IMR-90 (cell line): Measurements from ENCODE around the gene CREB1. TPM values are rescaled to one million over a fixed set of nuclear protein-coding genes. Genes with fewer than 3 reads are reported as not detected.

ENCODE experiments used
- ATAC-seq: fragments of 200-7000 bp; cut with Tn5 transposase; 2 replicates; pipeline ENCODE4 v1.9.1; 2020; ENCODE audit warnings: low read depth, mild to moderate bottlenecking, moderate library complexity
- BruUV-seq: library from RNA; stranded (reverse); fragments of 400-500 nt; replicated peaks from 2 replicates; lab custom pipeline; 2021; lab: Mats Ljungman, UMichigan
- CTCF ChIA-PET: fragments of 300-600 bp; formaldehyde crosslinking; extraction: SDS; loops from one replicate; lab custom pipeline; 2021; ENCODE audit warnings: antibody characterized with exemption; lab: Yijun Ruan, JAX
- POLR2A ChIA-PET: fragments of 300-600 bp; sonication (Branson Sonifier 250); formaldehyde crosslinking; loops from one replicate; lab custom pipeline; 2022; ENCODE audit warnings: antibody characterized with exemption; ENCODE audit not compliant: unreplicated experiment; lab: Charles Lee
- DNase-seq: peaks from one replicate; pipeline ENCODE4 v3.0.0; 2013
- H2AFZ ChIP-seq: replicated peaks from 2 replicates; pipeline ENCODE3; 2013; ENCODE audit warnings: low read length, mild to moderate bottlenecking; ENCODE audit not compliant: poor library complexity
- H2AK5ac ChIP-seq: 2 replicates; pipeline ENCODE4 v1.6.1; 2013; ENCODE audit warnings: low read depth, low read length, inconsistent platforms
- H2AK9ac ChIP-seq: replicated peaks from 2 replicates; pipeline ENCODE3; 2013; ENCODE audit warnings: mild to moderate bottlenecking, low read depth, low read length, moderate library complexity; ENCODE audit not compliant: poor library complexity
- H2BK120ac ChIP-seq: 2 replicates; pipeline ENCODE4 v1.6.1; 2013; ENCODE audit warnings: low read depth, low read length, inconsistent platforms
- H2BK15ac ChIP-seq: 3 replicates; pipeline ENCODE4 v1.6.1; 2013; ENCODE audit warnings: low read depth, low read length, inconsistent platforms
- H2BK20ac ChIP-seq: 2 replicates; pipeline ENCODE4 v1.6.1; 2013; ENCODE audit warnings: low read depth, mild to moderate bottlenecking, inconsistent platforms, low read length, moderate library complexity
- H2BK5ac ChIP-seq: 2 replicates; pipeline ENCODE4 v1.6.1; 2013; ENCODE audit warnings: mild to moderate bottlenecking, low read depth, low read length, inconsistent platforms; ENCODE audit not compliant: poor library complexity, severe bottlenecking
- H3K14ac ChIP-seq: replicated peaks from 2 replicates; pipeline ENCODE4 v1.6.1; 2013; ENCODE audit warnings: low read depth, low read length, inconsistent platforms
- H3K18ac ChIP-seq: 2 replicates; pipeline ENCODE4 v1.6.1; 2013; ENCODE audit warnings: low read depth, low read length, control low read depth
- H3K23ac ChIP-seq: 2 replicates; pipeline ENCODE4 v1.6.1; 2013; ENCODE audit warnings: low read depth, low read length, inconsistent platforms
- H3K27ac ChIP-seq: 2 replicates; pipeline ENCODE4 v1.5.1; 2013; ENCODE audit warnings: mild to moderate bottlenecking, control low read depth, low read length; ENCODE audit not compliant: insufficient read depth
- H3K27me3 ChIP-seq: 2 replicates; pipeline ENCODE4 v1.6.1; 2013; ENCODE audit warnings: low read length; ENCODE audit not compliant: control insufficient read depth, insufficient read depth
- H3K36me3 ChIP-seq: 2 replicates; pipeline ENCODE4 v1.6.1; 2013; ENCODE audit warnings: low read length, mixed read lengths; ENCODE audit not compliant: control insufficient read depth, insufficient read depth
- H3K4ac ChIP-seq: 2 replicates; pipeline ENCODE4 v1.6.1; 2013; ENCODE audit warnings: low read depth, low read length, inconsistent platforms
- H3K4me1 ChIP-seq: 2 replicates; pipeline ENCODE4 v1.6.1; 2013; ENCODE audit warnings: low read length, mixed read lengths; ENCODE audit not compliant: control insufficient read depth, insufficient read depth
- H3K4me2 ChIP-seq: 2 replicates; pipeline ENCODE4 v1.6.1; 2013; ENCODE audit warnings: low read depth, mild to moderate bottlenecking, control low read depth, low read length, moderate library complexity
- H3K4me3 ChIP-seq: 2 replicates; pipeline ENCODE4 v1.5.1; 2013; ENCODE audit warnings: low read depth, mild to moderate bottlenecking, control low read depth, low read length, moderate library complexity; ENCODE audit not compliant: insufficient read depth
- H3K56ac ChIP-seq: 2 replicates; pipeline ENCODE4 v1.6.1; 2013; ENCODE audit warnings: low read length, inconsistent platforms; ENCODE audit not compliant: insufficient read depth; ENCODE audit errors: extremely low read depth
- H3K79me1 ChIP-seq, 2 experiments: 2 replicates each; pipeline ENCODE4 v1.6.1; 2013; ENCODE audit warnings: low read length in 2 of 2, inconsistent platforms in 1 of 2, low read depth in 1 of 2
- H3K9ac ChIP-seq: 2 replicates; pipeline ENCODE4 v1.6.1; 2013; ENCODE audit warnings: low read depth, low read length, control low read depth
- H3K9me1 ChIP-seq: 2 replicates; pipeline ENCODE4 v1.6.1; 2013; ENCODE audit warnings: low read length, inconsistent platforms; ENCODE audit not compliant: insufficient read depth
- H3K9me3 ChIP-seq: 2 replicates; pipeline ENCODE4 v1.6.1; 2013; ENCODE audit warnings: low read length; ENCODE audit not compliant: control insufficient read depth, insufficient read depth
- H4K20me1 ChIP-seq: 2 replicates; pipeline ENCODE4 v1.6.1; 2013; ENCODE audit warnings: low read length, inconsistent platforms; ENCODE audit not compliant: insufficient read depth
- H4K5ac ChIP-seq: 2 replicates; pipeline ENCODE4 v1.6.1; 2013; ENCODE audit warnings: mild to moderate bottlenecking, low read depth, low read length, control low read depth
- H4K8ac ChIP-seq, 2 experiments: 2 replicates each; pipeline ENCODE4 v1.6.1; 2013; ENCODE audit warnings: low read depth in 2 of 2, low read length in 2 of 2, control low read depth in 1 of 2, inconsistent platforms in 1 of 2
- H4K91ac ChIP-seq: 2 replicates; pipeline ENCODE4 v1.6.1; 2013; ENCODE audit warnings: low read depth, low read length, inconsistent platforms; ENCODE audit not compliant: insufficient read depth
- BHLHE40 ChIP-seq: fragments of 150-350 bp; IDR thresholded peaks from 2 replicates; pipeline ENCODE4 v1.6.1; 2016; ENCODE audit warnings: mild to moderate bottlenecking, low read depth, low read length
- CEBPB ChIP-seq: IDR thresholded peaks from 2 replicates; pipeline ENCODE4 v1.6.1; 2012; ENCODE audit warnings: low read depth, low read length, improper control_type of control experiment
- CHD1 ChIP-seq: IDR thresholded peaks from 2 replicates; pipeline ENCODE4 v1.6.1; 2012; ENCODE audit warnings: low read depth, low read length, improper control_type of control experiment
- CTCF ChIP-seq: conservative IDR thresholded peaks from 2 replicates; pipeline ENCODE4 v1.5.1; 2012; ENCODE audit warnings: mild to moderate bottlenecking, low read depth, low read length, improper control_type of control experiment
- ELK1 ChIP-seq: fragments of 150-350 bp; IDR thresholded peaks from 2 replicates; pipeline ENCODE4 v1.6.1; 2016; ENCODE audit warnings: low read depth, mild to moderate bottlenecking, low read length, moderate library complexity, borderline replicate concordance
- FOS ChIP-seq: fragments of 150-350 bp; IDR thresholded peaks from 2 replicates; pipeline ENCODE4 v1.6.1; 2016; ENCODE audit warnings: low read depth, low read length
- MAFK ChIP-seq: IDR thresholded peaks from 2 replicates; pipeline ENCODE4 v1.6.1; 2012; ENCODE audit warnings: low read depth, low read length, improper control_type of control experiment
- MAZ ChIP-seq: IDR thresholded peaks from 2 replicates; pipeline ENCODE4 v1.6.1; 2012; ENCODE audit warnings: low read depth, mild to moderate bottlenecking, low read length, improper control_type of control experiment, moderate library complexity, borderline replicate concordance
- MXI1 ChIP-seq: IDR thresholded peaks from 2 replicates; pipeline ENCODE4 v1.6.1; 2012; ENCODE audit warnings: low read depth, mild to moderate bottlenecking, low read length, moderate library complexity, borderline replicate concordance
- NFE2L2 ChIP-seq: fragments of 150-350 bp; IDR thresholded peaks from 2 replicates; pipeline ENCODE4 v1.6.1; 2016; ENCODE audit warnings: low read depth, mild to moderate bottlenecking, low read length
- POLR2A ChIP-seq: IDR thresholded peaks from 2 replicates; pipeline ENCODE4 v1.6.1; 2012; ENCODE audit warnings: mild to moderate bottlenecking, low read depth, low read length
- RAD21 ChIP-seq: IDR thresholded peaks from 2 replicates; pipeline ENCODE4 v1.6.1; 2012; ENCODE audit warnings: low read length, improper control_type of control experiment
- RCOR1 ChIP-seq: IDR thresholded peaks from 2 replicates; pipeline ENCODE4 v1.6.1; 2012; ENCODE audit warnings: mild to moderate bottlenecking, low read length, improper control_type of control experiment; ENCODE audit not compliant: insufficient replicate concordance
- RFX5 ChIP-seq: IDR thresholded peaks from 2 replicates; pipeline ENCODE4 v1.8.0; 2012; ENCODE audit warnings: low read depth, mild to moderate bottlenecking, low read length, moderate library complexity
- SMC3 ChIP-seq: fragments of 150-350 bp; IDR thresholded peaks from 2 replicates; pipeline ENCODE4 v1.6.1; 2016; ENCODE audit warnings: low read depth, mild to moderate bottlenecking, antibody characterized with exemption, low read length, moderate library complexity
- USF2 ChIP-seq: fragments of 150-350 bp; IDR thresholded peaks from 2 replicates; pipeline ENCODE4 v1.6.1; 2017; ENCODE audit warnings: mild to moderate bottlenecking, antibody characterized with exemption, low read length, low read depth
- dilution Hi-C: fragments of 300-500 bp; cut with HindIII; formaldehyde crosslinking; loops from one replicate; pipeline ENCODE4 v1.14.3; 2018; ENCODE audit warnings: low sequenced_read_pairs; ENCODE audit not compliant: unreplicated experiment
- in situ Hi-C: fragments of 300-500 bp; cut with MboI; formaldehyde crosslinking; loops from 3 replicates; pipeline ENCODE4 v1.14.3; 2019; ENCODE audit warnings: low sequenced_read_pairs, inconsistent platforms, mixed read lengths
- intact Hi-C: fragments of 100-400 bp; cut with micrococcal nuclease; formaldehyde crosslinking; loops from 2 replicates; pipeline ENCODE4 v1.10.0; 2022
- polyA plus RNA-seq, 3 experiments: library from polyadenylated mRNA; depleted of rRNA; stranded (reverse); fragments of >200 nt; gene quantifications; 2 replicates each; pipeline ENCODE4 v1.2.3, GENCODE V29; 2012; ENCODE audit warnings: low replicate concordance in 1 of 3
- total RNA-seq: library from RNA; depleted of rRNA; stranded (reverse); fragments of >200 nt; gene quantifications from 2 replicates; pipeline ENCODE4 v1.2.3, GENCODE V29; 2012

Gene CREB1
- total and polyA plus RNA-seq, 2 of the 4 experiments (the other 2 are of a cell fraction) = 22.4 to 94.5 TPM

GRCh38 chr2:207589143-207589542 lies 59.4 kb downstream of the CREB1 start:
- Histone ChIP-seq H2AK9ac (no peak overlapping the region), H2BK5ac (no peak overlapping the region), H3K36me3 (peaks cover 17% of the 10 kb centered on the region), H3K4me2 (no peak overlapping the region), H3K18ac (no peak overlapping the region), H3K56ac (no peak overlapping the region), H2BK15ac (no peak overlapping the region), H2AK5ac (no peak overlapping the region), H3K9me1 (no peaks in the 10 kb centered on the region), H3K9me3 (peaks cover 4% of the 10 kb centered on the region; the same call in 1 of the 2 replicates), H3K4me3 (no peak overlapping the region), H3K14ac (no peak overlapping the region), H3K23ac (no peak overlapping the region), H4K8ac (no peak overlapping the region), H2BK120ac (no peak overlapping the region), H2BK20ac (no peak overlapping the region), H4K5ac (no peak overlapping the region), H4K20me1 (no peaks in the 10 kb centered on the region), H2AFZ (no peak overlapping the region), H3K4ac (no peak overlapping the region), H3K79me1 (peaks cover 3 to 14% of the 10 kb centered on the region in 2 experiments), H3K4me1 (no peaks in the 10 kb centered on the region), H3K27me3 (no peaks in the 10 kb centered on the region), H3K9ac (no peak overlapping the region), H4K91ac (no peak overlapping the region), H3K27ac (no peak overlapping the region)
- ATAC-seq = no peak
- DNase-seq = no peak
- in situ Hi-C loops (no loop called here), dilution Hi-C loops (no loop called here), intact Hi-C loops (no loop called here)
- POLR2A ChIA-PET = no interaction called here
- BruUV-seq = no TSS peak
- TF ChIP-seq POLR2A (no peak), ELK1 (no peak), USF2 (no peak), FOS (no peak), BHLHE40 (no peak), MAZ (no peak), RCOR1 (no peak), RAD21 (no peak), NFE2L2 (no peak), MXI1 (no peak), SMC3 (no peak), CEBPB (no peak), MAFK (no peak), RFX5 (no peak), CTCF (no peak), CHD1 (no peak)
- CTCF ChIA-PET = no interaction called here
